B cell (primary cell): ENCODE results near the gene ODAD4.

ENCODE experiments used
- EZH2 ChIP-seq: IDR thresholded peaks from 2 replicates; pipeline ENCODE4 v1.6.1; 2012; ENCODE audit warnings: borderline replicate concordance, low read depth, mild to moderate bottlenecking, moderate library complexity, low read length; ENCODE audit not compliant: insufficient read depth, poor library complexity, severe bottlenecking
- TF ChIP-seq, protein P1 (sequence below): fragments of 200-600 bp; IDR thresholded peaks from one replicate; pipeline ENCODE4 v1.8.0; 2022; ENCODE audit warnings: antibody characterized with exemption, mild to moderate bottlenecking

DNA sequence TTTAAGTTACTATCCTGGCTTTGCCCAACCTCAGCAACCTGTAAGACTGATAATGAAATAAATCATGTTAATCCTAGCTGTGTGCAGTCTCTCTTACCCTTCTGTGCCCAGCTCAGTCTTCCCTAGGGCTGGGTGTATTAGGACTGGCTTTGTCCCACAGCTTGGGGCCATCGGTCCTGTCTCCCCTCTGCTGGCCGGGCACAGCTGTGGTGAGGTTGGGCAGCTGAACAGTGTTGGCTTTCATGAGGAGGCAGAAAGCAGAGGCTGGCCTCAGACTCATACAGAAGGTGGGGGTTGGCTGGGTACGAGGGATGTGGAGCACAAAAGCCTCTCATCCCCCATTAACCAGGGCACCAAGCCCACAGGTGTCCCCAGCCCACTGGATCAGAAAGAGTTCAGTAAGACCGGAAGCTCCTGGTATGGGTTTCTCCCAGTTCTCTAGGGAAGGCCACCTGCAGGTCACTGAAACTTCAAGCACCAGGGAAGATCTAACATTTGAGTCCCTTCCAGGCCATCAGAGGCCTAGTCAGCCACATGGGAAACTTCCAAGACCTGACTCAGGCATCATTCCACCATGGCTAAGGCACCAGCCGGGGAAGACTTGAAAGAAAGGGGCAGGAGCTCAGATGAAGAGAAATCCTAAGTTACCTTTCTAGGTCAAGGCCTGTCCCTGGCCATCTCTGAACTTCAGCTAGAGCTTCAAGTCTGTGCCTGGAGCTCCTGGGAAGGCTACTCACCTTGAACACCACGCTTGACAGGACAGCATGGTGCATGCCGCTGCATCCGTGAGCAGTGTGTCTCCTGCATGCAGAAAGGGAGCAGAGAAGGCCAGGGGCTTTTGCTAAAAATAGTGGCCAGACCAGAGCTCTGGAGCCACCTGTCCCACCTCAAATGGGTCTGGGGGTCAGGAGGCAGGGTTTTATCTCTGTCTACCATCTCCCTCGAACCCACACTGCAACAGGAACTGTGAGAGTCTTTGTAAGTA lies 45.0 kb downstream of the ODAD4 start:
- TF ChIP-seq EZH2, result no peak
- TF ChIP-seq, protein P1, sequence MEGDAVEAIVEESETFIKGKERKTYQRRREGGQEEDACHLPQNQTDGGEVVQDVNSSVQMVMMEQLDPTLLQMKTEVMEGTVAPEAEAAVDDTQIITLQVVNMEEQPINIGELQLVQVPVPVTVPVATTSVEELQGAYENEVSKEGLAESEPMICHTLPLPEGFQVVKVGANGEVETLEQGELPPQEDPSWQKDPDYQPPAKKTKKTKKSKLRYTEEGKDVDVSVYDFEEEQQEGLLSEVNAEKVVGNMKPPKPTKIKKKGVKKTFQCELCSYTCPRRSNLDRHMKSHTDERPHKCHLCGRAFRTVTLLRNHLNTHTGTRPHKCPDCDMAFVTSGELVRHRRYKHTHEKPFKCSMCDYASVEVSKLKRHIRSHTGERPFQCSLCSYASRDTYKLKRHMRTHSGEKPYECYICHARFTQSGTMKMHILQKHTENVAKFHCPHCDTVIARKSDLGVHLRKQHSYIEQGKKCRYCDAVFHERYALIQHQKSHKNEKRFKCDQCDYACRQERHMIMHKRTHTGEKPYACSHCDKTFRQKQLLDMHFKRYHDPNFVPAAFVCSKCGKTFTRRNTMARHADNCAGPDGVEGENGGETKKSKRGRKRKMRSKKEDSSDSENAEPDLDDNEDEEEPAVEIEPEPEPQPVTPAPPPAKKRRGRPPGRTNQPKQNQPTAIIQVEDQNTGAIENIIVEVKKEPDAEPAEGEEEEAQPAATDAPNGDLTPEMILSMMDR, result no peak
